Activated CD4-positive, alpha-beta T cell treated with anti-CD3 and anti-CD28 coated beads for 48 hours (primary cell): ENCODE data around the gene DEPDC5.
A peak's percentile ranks its signal among the peaks of the same experiment; 100 is the strongest.

ENCODE experiments used
- DNase-seq: peaks from one replicate; pipeline ENCODE4 v3.0.0-alpha.2; 2020

Gene DEPDC5

GRCh38 chr22:31853736-31854495 lies 100.1 kb downstream of the DEPDC5 start:
- DNase-seq = no peak

GRCh38 chr22:31857247-31857646 lies 103.4 kb downstream of the DEPDC5 start:
- no peak for DNase-seq

GRCh38 chr22:31861226-31861840 lies 107.5 kb downstream of the DEPDC5 start:
- peak; percentile 49 for DNase-seq

- DNase-seq = no peak
Observed at GRCh38 chr22:31866918-31867317, 113.1 kb downstream of the DEPDC5 start.

GRCh38 chr22:31867386-31868153 lies 113.8 kb downstream of the DEPDC5 start:
- DNase-seq = no peak

GRCh38 chr22:31869739-31870138 lies 115.9 kb downstream of the DEPDC5 start:
- no peak for DNase-seq

GRCh38 chr22:31870890-31871289 lies 117.1 kb downstream of the DEPDC5 start:
- no peak for DNase-seq

- no peak for DNase-seq
Observed at GRCh38 chr22:31871480-31871879, 117.7 kb downstream of the DEPDC5 start.

- no peak for DNase-seq
Observed at GRCh38 chr22:31872209-31872608, 118.4 kb downstream of the DEPDC5 start.

GRCh38 chr22:31874821-31875220 lies 121.0 kb downstream of the DEPDC5 start:
- no peak for DNase-seq

- no peak for DNase-seq
Observed at GRCh38 chr22:31876156-31876920, 122.5 kb downstream of the DEPDC5 start.

GRCh38 chr22:31879585-31879984 lies 125.8 kb downstream of the DEPDC5 start:
- DNase-seq = no peak

- DNase-seq = no peak
Observed at GRCh38 chr22:31881200-31881599, 127.4 kb downstream of the DEPDC5 start.

GRCh38 chr22:31881865-31882264 lies 128.0 kb downstream of the DEPDC5 start:
- DNase-seq = no peak

GRCh38 chr22:31882971-31883370 lies 129.2 kb downstream of the DEPDC5 start:
- DNase-seq = no peak

- DNase-seq = no peak
Observed at GRCh38 chr22:31883989-31884388, 130.2 kb downstream of the DEPDC5 start.

- DNase-seq = no peak
Observed at GRCh38 chr22:31891366-31892079, 137.7 kb downstream of the DEPDC5 start.

GRCh38 chr22:31892080-31892433 lies 138.2 kb downstream of the DEPDC5 start:
- no peak for DNase-seq

GRCh38 chr22:31893460-31893859 lies 139.6 kb downstream of the DEPDC5 start:
- DNase-seq = no peak

GRCh38 chr22:31895411-31896123 lies 141.7 kb downstream of the DEPDC5 start:
- no peak for DNase-seq

GRCh38 chr22:31896472-31896871 lies 142.7 kb downstream of the DEPDC5 start:
- DNase-seq = no peak
